ENCODE data around the gene ERICH3. TPM values are rescaled to one million over a fixed set of nuclear protein-coding genes. Genes with fewer than 3 reads are reported as not detected.

Gene ERICH3
- total and polyA plus RNA-seq, 11 donors: 0.03 to 0.21 (median 0.08) TPM; not detected in 8

DNA sequence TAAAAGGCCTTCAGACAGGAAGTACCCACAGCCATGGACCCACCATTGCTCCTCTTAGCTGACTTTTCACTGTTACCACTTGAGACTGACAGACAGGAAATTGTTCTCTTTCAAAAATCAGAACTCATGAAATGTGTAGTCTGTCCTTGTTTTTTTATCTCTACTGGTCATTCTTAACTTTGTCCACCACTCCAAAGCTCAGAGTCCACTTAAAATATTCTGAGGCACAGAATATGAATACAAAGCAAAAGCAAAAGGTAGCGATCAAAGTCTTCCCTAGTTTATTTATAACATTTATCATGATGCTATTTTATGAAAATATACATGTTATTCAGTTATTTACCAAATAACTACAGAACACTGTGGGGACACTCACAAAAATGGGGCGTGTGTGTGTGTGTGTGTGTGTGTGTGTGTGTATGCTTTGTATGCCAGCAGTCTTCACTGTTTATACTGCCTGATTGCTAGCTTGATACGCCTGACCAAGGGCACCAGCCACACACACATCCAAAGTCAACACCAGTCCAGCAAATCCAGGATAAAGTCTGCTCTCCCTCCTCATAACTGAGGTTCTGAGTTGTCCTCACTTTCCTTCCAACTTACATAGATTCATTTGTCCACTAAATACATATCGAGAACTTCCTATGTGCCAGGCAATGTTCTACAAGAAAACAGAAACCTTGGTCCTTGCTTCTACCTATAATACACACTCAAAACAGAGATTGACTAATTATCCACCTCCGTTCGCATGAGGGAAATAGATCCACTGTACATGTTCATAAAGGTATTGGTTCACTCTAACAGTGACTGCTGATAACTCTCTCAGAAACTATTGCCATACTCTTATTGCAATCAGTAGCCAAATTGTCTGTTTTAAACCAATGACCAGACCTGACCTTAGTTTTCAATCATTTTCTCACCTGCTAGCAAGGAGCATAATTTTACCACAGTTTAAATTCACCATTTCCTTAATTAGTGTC is 79.4 kb downstream of the ERICH3 start:
- ATAC-seq (no peak), DNase-seq (no peak)
- TF ChIP-seq POLR2A (IDR thresholded peaks at IDR 0.05): no peak
- TF ChIP-seq, protein P1, sequence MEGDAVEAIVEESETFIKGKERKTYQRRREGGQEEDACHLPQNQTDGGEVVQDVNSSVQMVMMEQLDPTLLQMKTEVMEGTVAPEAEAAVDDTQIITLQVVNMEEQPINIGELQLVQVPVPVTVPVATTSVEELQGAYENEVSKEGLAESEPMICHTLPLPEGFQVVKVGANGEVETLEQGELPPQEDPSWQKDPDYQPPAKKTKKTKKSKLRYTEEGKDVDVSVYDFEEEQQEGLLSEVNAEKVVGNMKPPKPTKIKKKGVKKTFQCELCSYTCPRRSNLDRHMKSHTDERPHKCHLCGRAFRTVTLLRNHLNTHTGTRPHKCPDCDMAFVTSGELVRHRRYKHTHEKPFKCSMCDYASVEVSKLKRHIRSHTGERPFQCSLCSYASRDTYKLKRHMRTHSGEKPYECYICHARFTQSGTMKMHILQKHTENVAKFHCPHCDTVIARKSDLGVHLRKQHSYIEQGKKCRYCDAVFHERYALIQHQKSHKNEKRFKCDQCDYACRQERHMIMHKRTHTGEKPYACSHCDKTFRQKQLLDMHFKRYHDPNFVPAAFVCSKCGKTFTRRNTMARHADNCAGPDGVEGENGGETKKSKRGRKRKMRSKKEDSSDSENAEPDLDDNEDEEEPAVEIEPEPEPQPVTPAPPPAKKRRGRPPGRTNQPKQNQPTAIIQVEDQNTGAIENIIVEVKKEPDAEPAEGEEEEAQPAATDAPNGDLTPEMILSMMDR (IDR thresholded peaks at IDR 0.05): no peak
- WGBS, 4 donors: 70 to 86% (median 83%) methylated on average over 6 of the region's 6 CpGs
- Histone ChIP-seq H3K27ac (no peak overlapping the region), H3K4me1 (no peaks in the 10 kb centered on the region), H3K36me3 (no peaks in the 10 kb centered on the region), H3K4me3 (no peak overlapping the region), H3K27me3 (peaks cover 0 to 4% (median 0%) of the 10 kb centered on the region in 9 donors), H3K9me3 (no peaks in the 10 kb centered on the region)
- intact Hi-C loops (cut with DNase I): no loop called here

DNA sequence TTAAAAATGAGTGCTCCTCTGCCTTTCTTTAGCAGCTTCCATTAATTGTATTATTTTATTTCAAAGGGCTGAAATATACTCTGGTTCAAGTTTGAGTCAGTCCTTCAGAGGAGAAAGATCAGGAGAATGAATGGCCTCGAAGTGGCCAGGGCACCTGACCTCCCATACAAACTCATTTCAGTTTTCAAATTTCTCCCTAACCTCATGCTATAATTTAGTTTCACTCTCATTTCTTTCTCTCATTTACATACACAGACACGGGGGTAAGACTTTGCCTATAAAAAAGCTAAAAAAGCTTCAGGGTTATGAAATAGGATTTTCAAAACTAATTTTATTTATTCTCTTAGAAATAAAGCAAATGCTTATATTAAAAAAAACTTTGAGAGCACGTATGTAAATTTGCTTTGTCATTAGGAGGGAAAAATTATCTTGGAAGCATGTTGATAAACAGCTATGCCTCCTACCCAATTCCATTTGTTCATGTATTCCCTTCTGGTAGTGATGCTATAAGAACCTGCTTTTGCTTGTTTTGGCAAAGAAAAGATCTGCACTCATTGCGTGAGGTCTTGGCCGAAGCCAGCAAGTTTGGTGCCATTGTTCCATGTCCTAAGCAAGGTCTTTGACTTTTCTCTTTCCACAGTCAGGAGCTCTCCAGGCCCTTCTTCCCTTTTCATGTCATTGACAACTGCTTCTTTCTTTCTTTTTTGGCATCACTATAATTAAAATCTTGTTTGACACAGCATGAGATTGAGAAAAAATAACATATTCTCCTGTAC is 80.8 kb downstream of the ERICH3 start:
- TF ChIP-seq, protein P1 (IDR thresholded peaks at IDR 0.05): no peak
- no peak for TF ChIP-seq POLR2A (IDR thresholded peaks at IDR 0.05)
- ATAC-seq: no peak
- WGBS, 4 donors: 65 to 83% (median 74%) methylated on average over 5 of the region's 5 CpGs

DNA sequence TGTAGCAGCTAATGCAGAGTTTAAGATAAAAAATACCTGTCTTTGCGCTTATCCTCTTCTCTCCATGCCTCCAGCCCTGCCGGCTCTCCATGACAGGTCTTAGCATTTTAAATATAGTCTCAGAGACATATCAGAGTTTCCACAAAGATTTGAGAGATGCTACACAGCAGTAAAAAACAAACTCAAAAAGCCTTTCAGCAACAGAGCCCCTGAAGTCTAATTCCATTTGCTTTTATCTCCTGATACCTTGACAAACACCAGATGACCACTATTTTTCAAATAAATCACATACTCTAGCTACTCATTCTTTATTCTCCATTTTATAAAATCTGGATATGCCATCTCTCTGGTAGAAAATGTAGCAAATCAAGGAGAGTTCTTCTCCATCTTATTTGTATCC is 81.6 kb downstream of the ERICH3 start:
- intact Hi-C loops (cut with DNase I): no loop called here
- Histone ChIP-seq H3K27ac (no peak overlapping the region), H3K4me1 (no peaks in the 10 kb centered on the region), H3K27me3 (peaks cover 0 to 4% (median 0%) of the 10 kb centered on the region in 9 donors), H3K9me3 (no peaks in the 10 kb centered on the region), H3K4me3 (no peak overlapping the region), H3K36me3 (no peaks in the 10 kb centered on the region)
- ATAC-seq (no peak), DNase-seq (no peak)
- 52 to 61% (median 57%) methylated on average over 2 of the region's 2 CpGs for WGBS, 4 donors
- TF ChIP-seq POLR2A (IDR thresholded peaks at IDR 0.05): no peak
- TF ChIP-seq, protein P1 (IDR thresholded peaks at IDR 0.05): no peak

More for the DNA sequence above, 80.8 kb downstream of the ERICH3 start:
- intact Hi-C loops (cut with DNase I): no loop called here
- Histone ChIP-seq H3K4me1 (no peaks in the 10 kb centered on the region), H3K27me3 (peaks cover 0 to 4% (median 0%) of the 10 kb centered on the region in 9 donors), H3K36me3 (no peaks in the 10 kb centered on the region), H3K27ac (no peak overlapping the region), H3K4me3 (no peak overlapping the region), H3K9me3 (no peaks in the 10 kb centered on the region)
- no peak for DNase-seq

DNA sequence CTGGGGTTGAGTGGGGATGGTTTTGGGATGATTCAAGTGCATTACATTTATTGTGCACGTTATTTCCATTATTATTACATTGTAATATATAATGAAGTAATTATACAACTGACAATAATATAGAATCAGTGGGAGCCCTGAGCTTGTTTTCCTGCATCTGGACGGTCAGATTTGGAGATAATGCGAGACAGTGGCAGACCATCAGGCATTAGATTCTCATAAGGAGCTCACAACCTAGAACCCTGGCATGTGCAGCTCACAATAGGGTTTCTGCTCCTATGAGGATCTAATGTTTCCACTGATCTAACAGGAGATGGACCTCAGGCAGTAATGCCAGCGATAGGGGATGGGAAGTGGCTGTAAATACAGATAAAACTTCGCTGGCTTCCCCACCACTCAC is 83.3 kb downstream of the ERICH3 start:
- intact Hi-C loops (cut with DNase I): no loop called here
- H3K27ac ChIP-seq: no peak overlapping the region
- no peak for TF ChIP-seq POLR2A (IDR thresholded peaks at IDR 0.05)
- TF ChIP-seq, protein P1 (IDR thresholded peaks at IDR 0.05): no peak
- H3K4me1 ChIP-seq: no peaks in the 10 kb centered on the region
- H3K4me3 ChIP-seq: no peak overlapping the region
- ATAC-seq (no peak), DNase-seq (no peak)
- WGBS, 4 donors: 70 to 79% (median 75%) methylated on average over 5 of the region's 5 CpGs
- H3K9me3 ChIP-seq: no peaks in the 10 kb centered on the region
- no peaks in the 10 kb centered on the region for H3K36me3 ChIP-seq
- H3K27me3 ChIP-seq: peaks cover 0 to 4% (median 0%) of the 10 kb centered on the region in 9 donors

Data from heart left ventricle (tissue), 16 donors.